Measurements from ENCODE around the gene CACNA1F. TPM values are rescaled to one million over a fixed set of nuclear protein-coding genes. Genes with fewer than 3 reads are reported as not detected.

Gene CACNA1F
- total RNA-seq, 4 donors from 2014 or later: under 0.01 to 0.42 (median 0.06) TPM

- no peaks in the 10 kb centered on the region for H3K9me3 ChIP-seq
- no peak overlapping the region for H3K4me3 ChIP-seq
- H3K4me1 ChIP-seq: peaks cover 4 to 29% (median 27%) of the 10 kb centered on the region in 4 donors
- H3K36me3 ChIP-seq: no peaks in the 10 kb centered on the region
- 72% methylated on average over 18 of the region's 19 CpGs for WGBS
- intact Hi-C loops (cut with DNase I): no loop called here
- no peaks in the 10 kb centered on the region for H3K27me3 ChIP-seq
- no peak for TF ChIP-seq POLR2AphosphoS5 (IDR thresholded peaks at IDR 0.05)
- TF ChIP-seq CTCF (IDR thresholded peaks at IDR 0.05): no peak
- no peak for TF ChIP-seq POLR2A (IDR thresholded peaks at IDR 0.05; ENCODE audit: low read depth)
- TF ChIP-seq EP300 (IDR thresholded peaks at IDR 0.05): no peak
- peak overlapping the region in 1 of 4 donors; percentile 10 for H3K27ac ChIP-seq (replicated peaks in 1 of 4)
- DNase-seq (ENCODE audit: extremely low spot score): no peak
These were observed 43.8 kb upstream of the CACNA1F start for GRCh38 chrX:49276671-49277534.

- WGBS: 58% methylated on average over 1 of the region's 1 CpG
- Histone ChIP-seq H3K4me1 (peaks cover 8 to 36% (median 34%) of the 10 kb centered on the region in 4 donors), H3K4me3 (no peak overlapping the region), H3K9me3 (no peaks in the 10 kb centered on the region), H3K27ac (replicated peaks in 1 of 4) (no peak overlapping the region), H3K36me3 (no peaks in the 10 kb centered on the region), H3K27me3 (no peaks in the 10 kb centered on the region)
- DNase-seq (ENCODE audit: extremely low spot score): no peak
- intact Hi-C loops (cut with DNase I): no loop called here
- TF ChIP-seq POLR2A (IDR thresholded peaks at IDR 0.05; ENCODE audit: low read depth) (no peak), CTCF (IDR thresholded peaks at IDR 0.05) (no peak), POLR2AphosphoS5 (IDR thresholded peaks at IDR 0.05) (no peak)
These were observed 43.1 kb upstream of the CACNA1F start for GRCh38 chrX:49276207-49276606.

GRCh38 chrX:49273181-49273727 lies 40.1 kb upstream of the CACNA1F start:
- 79% methylated on average over 8 of the region's 8 CpGs for WGBS
- Histone ChIP-seq H3K27me3 (no peaks in the 10 kb centered on the region), H3K36me3 (no peaks in the 10 kb centered on the region), H3K9me3 (no peaks in the 10 kb centered on the region), H3K27ac (replicated peaks in 1 of 4) (no peak overlapping the region), H3K4me3 (no peak overlapping the region), H3K4me1 (peaks cover 8 to 51% (median 48%) of the 10 kb centered on the region in 4 donors)
- TF ChIP-seq POLR2AphosphoS5 (IDR thresholded peaks at IDR 0.05): no peak
- TF ChIP-seq POLR2A (IDR thresholded peaks at IDR 0.05; ENCODE audit: low read depth): no peak
- no peak for TF ChIP-seq EP300 (IDR thresholded peaks at IDR 0.05)
- no peak for TF ChIP-seq CTCF (IDR thresholded peaks at IDR 0.05)
- intact Hi-C loops (cut with DNase I): no loop called here
- no peak for DNase-seq (ENCODE audit: extremely low spot score)

GRCh38 chrX:49272421-49272820 lies 39.3 kb upstream of the CACNA1F start:
- H3K36me3 ChIP-seq: no peaks in the 10 kb centered on the region
- intact Hi-C loops (cut with DNase I): no loop called here
- DNase-seq (ENCODE audit: extremely low spot score): no peak
- no peak overlapping the region for H3K27ac ChIP-seq (replicated peaks in 1 of 4)
- TF ChIP-seq POLR2A (IDR thresholded peaks at IDR 0.05; ENCODE audit: low read depth) (no peak), POLR2AphosphoS5 (IDR thresholded peaks at IDR 0.05) (no peak), EP300 (IDR thresholded peaks at IDR 0.05) (no peak), CTCF (IDR thresholded peaks at IDR 0.05) (no peak)
- H3K4me3 ChIP-seq: no peak overlapping the region
- peaks cover 8 to 53% (median 49%) of the 10 kb centered on the region in 4 donors for H3K4me1 ChIP-seq
- H3K9me3 ChIP-seq: no peaks in the 10 kb centered on the region
- no peaks in the 10 kb centered on the region for H3K27me3 ChIP-seq
- 48% methylated on average over 6 of the region's 6 CpGs for WGBS
